ENCODE data around the gene RPA1.
"Not testable (repeated sequence)": the region's sequence is repeated elsewhere in the genome, so short reads cannot be mapped to it uniquely, and the experiment has no call there.

The RPA1 gene

GRCh38 chr17:1871756-1872155 lies 42.0 kb downstream of the RPA1 start:
- DNase-seq = no peak

GRCh38 chr17:1872254-1872653 lies 42.4 kb downstream of the RPA1 start:
- no peak for DNase-seq
- in situ Hi-C loops (cut with MboI; ENCODE audit: low pct_unique_long_range_greater_than_20kb, low sequenced_read_pairs) = no loop called here

More at GRCh38 chr17:1871756-1872155, 42.0 kb downstream of the RPA1 start:
- in situ Hi-C loops (cut with MboI; ENCODE audit: low pct_unique_long_range_greater_than_20kb, low sequenced_read_pairs) = no loop called here

- in situ Hi-C loops (cut with MboI; ENCODE audit: low pct_unique_long_range_greater_than_20kb, low sequenced_read_pairs) = no loop called here
- no peak for DNase-seq
These were observed 43.2 kb downstream of the RPA1 start for GRCh38 chr17:1872976-1873375.

DNA sequence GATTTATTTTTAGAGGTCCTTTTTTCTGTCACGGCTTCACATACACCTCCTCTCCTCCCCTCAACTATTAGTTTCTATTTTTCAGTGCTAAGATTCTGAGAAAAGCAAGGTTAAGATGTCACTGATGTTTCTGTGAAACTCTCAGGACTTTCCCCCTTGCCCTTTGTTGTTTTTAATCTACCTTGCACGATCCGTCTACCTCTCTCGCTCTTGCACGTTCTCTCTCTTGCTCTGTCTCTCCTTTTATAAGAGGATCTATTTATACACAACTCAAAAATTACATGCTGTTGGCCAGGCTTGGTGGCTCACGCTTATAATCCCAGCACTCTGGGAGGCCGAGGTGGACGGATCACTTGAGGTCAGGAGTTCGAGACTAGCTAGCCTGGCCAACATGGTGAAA lies 43.6 kb downstream of the RPA1 start:
- in situ Hi-C loops (cut with MboI; ENCODE audit: low pct_unique_long_range_greater_than_20kb, low sequenced_read_pairs) = no loop called here
- DNase-seq = no peak

- in situ Hi-C loops (cut with MboI; ENCODE audit: low pct_unique_long_range_greater_than_20kb, low sequenced_read_pairs) = no loop called here
- no peak for DNase-seq
These were observed 45.8 kb downstream of the RPA1 start for GRCh38 chr17:1875597-1875996.

GRCh38 chr17:1878419-1879121 lies 48.8 kb downstream of the RPA1 start:
- in situ Hi-C loops (cut with MboI; ENCODE audit: low pct_unique_long_range_greater_than_20kb, low sequenced_read_pairs) = no loop called here

DNA sequence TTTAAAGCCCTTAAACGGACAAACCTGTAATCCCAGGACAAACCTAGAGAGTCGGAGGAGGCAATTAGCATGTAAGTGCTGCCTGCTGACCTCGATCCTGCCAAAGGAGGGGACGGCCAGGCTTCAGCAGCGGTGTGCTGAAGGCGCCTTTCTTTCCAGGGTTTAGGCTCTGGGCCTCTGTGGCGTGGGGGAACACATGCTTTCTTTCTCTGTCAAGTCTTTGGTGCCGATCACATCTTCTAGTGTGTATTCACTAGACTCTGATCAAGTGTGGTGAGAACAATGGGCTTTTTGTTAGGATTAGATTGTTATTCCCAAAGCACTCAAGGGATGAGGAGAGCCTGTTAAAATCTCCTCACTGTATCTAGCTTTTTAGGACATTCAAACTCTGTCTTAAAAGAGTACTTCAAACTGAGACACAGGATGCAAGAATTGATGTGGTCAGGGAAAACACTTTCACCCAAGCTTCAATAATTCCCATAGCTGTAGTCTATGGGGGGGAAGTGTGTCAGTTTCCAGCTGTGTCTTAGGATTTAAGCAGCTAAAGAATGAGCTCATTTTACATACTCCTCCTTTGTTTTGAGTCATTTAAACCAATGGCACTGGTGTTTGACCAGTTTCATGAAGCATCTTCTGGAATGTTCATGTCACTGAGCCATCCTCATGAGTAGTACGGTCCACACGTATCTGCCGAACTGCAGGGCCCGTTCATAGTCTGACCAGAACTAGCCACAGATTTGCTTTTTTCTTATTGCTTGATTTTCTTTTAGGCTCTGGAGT lies 51.2 kb downstream of the RPA1 start:
- in situ Hi-C loops (cut with MboI; ENCODE audit: low pct_unique_long_range_greater_than_20kb, low sequenced_read_pairs) = no loop called here
- no peak for DNase-seq

More at GRCh38 chr17:1878419-1879121, 48.8 kb downstream of the RPA1 start:
- no peak for DNase-seq

DNA sequence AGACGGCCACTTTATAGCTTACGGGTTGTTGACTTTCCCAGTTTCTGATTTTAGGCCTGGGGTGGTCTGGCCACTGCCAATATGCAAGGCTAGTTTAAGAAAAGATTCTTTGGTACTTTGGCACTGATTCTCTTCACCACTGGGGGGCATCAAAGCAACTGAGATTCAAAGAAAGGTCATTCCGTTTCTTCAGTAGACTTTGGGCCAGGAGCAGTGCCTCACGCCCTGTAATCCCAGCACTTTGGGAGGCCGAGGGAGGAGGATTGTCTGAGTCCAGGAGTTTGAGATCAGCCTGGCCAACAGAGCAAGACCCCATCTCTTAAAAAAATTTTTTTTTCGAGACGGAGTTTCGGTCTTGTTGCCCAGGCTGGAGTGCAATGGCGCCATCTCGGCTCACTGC lies 53.0 kb downstream of the RPA1 start:
- DNase-seq = peak; percentile 44
- in situ Hi-C loops (cut with MboI; ENCODE audit: low pct_unique_long_range_greater_than_20kb, low sequenced_read_pairs) = no loop called here

DNA sequence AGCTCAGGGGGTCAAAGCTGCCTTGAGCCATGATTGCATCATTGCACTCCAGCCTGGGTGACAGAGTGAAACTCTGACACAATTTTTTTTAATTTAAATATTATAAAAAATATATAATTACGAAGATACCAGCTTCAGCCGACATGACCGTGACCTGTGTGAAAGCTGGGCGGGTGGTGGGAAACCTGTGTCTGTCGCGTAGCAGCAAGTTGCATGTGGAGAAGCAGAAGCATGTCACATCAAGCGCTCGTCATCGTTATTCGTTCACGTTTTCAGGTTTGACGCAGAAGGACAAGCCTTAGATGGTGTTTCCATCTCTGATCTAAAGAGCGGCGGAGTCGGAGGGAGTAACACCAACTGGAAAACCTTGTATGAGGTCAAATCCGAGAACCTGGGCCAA lies 53.7 kb downstream of the RPA1 start:
- DNase-seq = no peak
- in situ Hi-C loops (cut with MboI; ENCODE audit: low pct_unique_long_range_greater_than_20kb, low sequenced_read_pairs) = no loop called here

- in situ Hi-C loops (cut with MboI; ENCODE audit: low pct_unique_long_range_greater_than_20kb, low sequenced_read_pairs) = no loop called here
- no peak for DNase-seq
These were observed 58.9 kb downstream of the RPA1 start for GRCh38 chr17:1888741-1889140.

- no peak for DNase-seq
- in situ Hi-C loops (cut with MboI; ENCODE audit: low pct_unique_long_range_greater_than_20kb, low sequenced_read_pairs) = no loop called here
These were observed 61.1 kb downstream of the RPA1 start for GRCh38 chr17:1890758-1891450.

DNA sequence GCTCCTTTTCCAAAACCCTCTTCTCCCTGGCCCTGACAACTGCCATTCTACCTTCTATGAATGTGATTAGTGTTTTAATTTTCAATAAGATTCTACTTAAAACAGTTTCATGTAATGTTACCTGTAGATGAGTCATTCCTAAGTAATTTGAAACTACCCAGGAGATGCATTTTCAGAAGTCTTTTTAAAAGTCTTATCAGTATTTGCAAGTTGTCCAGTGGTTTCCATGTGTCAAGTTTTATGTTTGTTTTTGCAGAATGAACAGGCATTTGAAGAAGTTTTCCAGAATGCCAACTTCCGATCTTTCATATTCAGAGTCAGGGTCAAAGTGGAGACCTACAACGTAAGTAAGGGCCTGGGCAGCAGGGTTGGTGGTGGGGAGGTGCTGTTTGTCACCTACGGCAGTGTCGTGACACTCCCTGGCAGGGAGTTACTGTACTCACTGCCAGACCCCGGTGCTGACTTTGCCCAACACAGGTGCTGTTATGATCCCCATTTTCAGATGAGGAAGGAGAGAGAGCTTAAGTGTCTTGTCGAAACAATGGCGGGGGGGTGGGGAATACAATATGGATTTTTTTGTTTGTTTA lies 65.0 kb downstream of the RPA1 start:
- DNase-seq = no peak
- in situ Hi-C loops (cut with MboI; ENCODE audit: low pct_unique_long_range_greater_than_20kb, low sequenced_read_pairs) = no loop called here

GRCh38 chr17:1895479-1895878 lies 65.7 kb downstream of the RPA1 start:
- DNase-seq; in situ Hi-C loops (cut with MboI; ENCODE audit: low pct_unique_long_range_greater_than_20kb, low sequenced_read_pairs): not testable (repeated sequence)

GRCh38 chr17:1896243-1897104 lies 66.7 kb downstream of the RPA1 start:
- no peak for DNase-seq
- in situ Hi-C loops (cut with MboI; ENCODE audit: low pct_unique_long_range_greater_than_20kb, low sequenced_read_pairs) = no loop called here

GRCh38 chr17:1897105-1897656 lies 67.4 kb downstream of the RPA1 start:
- DNase-seq = no peak
- in situ Hi-C loops (cut with MboI; ENCODE audit: low pct_unique_long_range_greater_than_20kb, low sequenced_read_pairs) = no loop called here

GRCh38 chr17:1898332-1898731 lies 68.5 kb downstream of the RPA1 start:
- DNase-seq = no peak
- in situ Hi-C loops (cut with MboI; ENCODE audit: low pct_unique_long_range_greater_than_20kb, low sequenced_read_pairs) = no loop called here

- DNase-seq = no peak
- in situ Hi-C loops (cut with MboI; ENCODE audit: low pct_unique_long_range_greater_than_20kb, low sequenced_read_pairs) = no loop called here
These were observed 69.1 kb downstream of the RPA1 start for GRCh38 chr17:1898872-1899271.

GRCh38 chr17:1899403-1900000 lies 69.7 kb downstream of the RPA1 start:
- in situ Hi-C loops (cut with MboI; ENCODE audit: low pct_unique_long_range_greater_than_20kb, low sequenced_read_pairs) = no loop called here
- no peak for DNase-seq
